NCI-H146 treated with DMSO at 0.1 percent for 48 hours (cell line): ENCODE data around the gene FUOM.

Experiments used
- DNase-seq: peaks from one replicate; lab custom pipeline; 2025; ENCODE audit not compliant: unreplicated experiment; lab: John Stamatoyannopoulos, UW

The FUOM gene

GRCh38 chr10:133357285-133358161 lies at the start of gene FUOM:
Gene FUOM (minus strand): TSS chr10:133358019. CDS start chr10:133358007, 12 bp downstream.
- no peak for DNase-seq

GRCh38 chr10:133405844-133406527 lies 48.2 kb upstream of the FUOM start:
- DNase-seq: no peak

GRCh38 chr10:133405272-133405671 lies 47.5 kb upstream of the FUOM start:
- DNase-seq: no peak

- no peak for DNase-seq
These were observed 46.0 kb upstream of the FUOM start for GRCh38 chr10:133403784-133404183.

- DNase-seq: no peak
These were observed 45.5 kb upstream of the FUOM start for GRCh38 chr10:133403359-133403758.

- DNase-seq: no peak
These were observed 44.3 kb upstream of the FUOM start for GRCh38 chr10:133401981-133402725.

- DNase-seq: no peak
These were observed 43.7 kb upstream of the FUOM start for GRCh38 chr10:133401500-133401899.

GRCh38 chr10:133400624-133401424 lies 43.0 kb upstream of the FUOM start:
- DNase-seq: no peak

- DNase-seq: no peak
These were observed 41.3 kb upstream of the FUOM start for GRCh38 chr10:133399123-133399601.

GRCh38 chr10:133397938-133398337 lies 40.1 kb upstream of the FUOM start:
- no peak for DNase-seq

GRCh38 chr10:133396035-133396624 lies 38.3 kb upstream of the FUOM start:
- no peak for DNase-seq

- no peak for DNase-seq
These were observed 37.0 kb upstream of the FUOM start for GRCh38 chr10:133394801-133395221.

GRCh38 chr10:133394064-133394663 lies 36.3 kb upstream of the FUOM start, which contains the start of gene MTG1:
Gene MTG1 (plus strand): TSS chr10:133394157. CDS start chr10:133394221, 64 bp downstream.
- peak; percentile 75 for DNase-seq

GRCh38 chr10:133393401-133394063 lies 35.7 kb upstream of the FUOM start:
- no peak for DNase-seq

- DNase-seq: no peak
These were observed 34.1 kb upstream of the FUOM start for GRCh38 chr10:133391761-133392518.

GRCh38 chr10:133391249-133391635 lies 33.4 kb upstream of the FUOM start:
- DNase-seq: no peak

GRCh38 chr10:133390597-133391248 lies 32.9 kb upstream of the FUOM start:
- DNase-seq: no peak
